ENCODE measurements around the gene NME7.

NME7 gene

DNA sequence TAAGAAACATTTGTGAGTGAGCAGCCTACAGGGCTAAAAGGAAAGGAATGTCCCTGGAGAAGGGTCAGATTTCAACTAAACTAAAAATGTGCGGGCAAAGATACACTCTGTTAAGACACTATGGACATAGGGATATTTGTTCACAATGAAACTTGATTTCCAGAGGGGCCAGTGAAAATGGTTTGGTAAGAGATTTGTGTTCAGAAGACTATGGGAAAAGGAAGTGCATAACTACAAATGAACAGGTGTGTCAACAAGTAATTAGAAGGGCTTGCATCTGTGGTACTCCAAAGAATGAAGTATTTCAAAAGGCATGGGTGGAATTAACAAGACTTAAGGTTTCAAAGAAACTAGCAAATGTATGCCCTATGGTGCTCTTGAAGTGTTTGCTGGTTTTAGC lies 60.4 kb downstream of the NME7 start:
- TF ChIP-seq CTCF (IDR thresholded peaks at IDR 0.05; ENCODE audit: control insufficient read depth, insufficient read depth, low read depth, low read length, missing control alignments), result no peak
- DNase-seq (ENCODE audit: low read depth), result no peak
- no peak overlapping the region for H3K4me3 ChIP-seq (ENCODE audit: control insufficient read depth, low read depth, low read length)

- TF ChIP-seq CTCF (IDR thresholded peaks at IDR 0.05; ENCODE audit: control insufficient read depth, insufficient read depth, low read depth, low read length, missing control alignments), result no peak
- DNase-seq (ENCODE audit: low read depth), result no peak
- no peak overlapping the region for H3K4me3 ChIP-seq (ENCODE audit: control insufficient read depth, low read depth, low read length)
These were observed 61.6 kb downstream of the NME7 start for GRCh38 chr1:169305948-169306347.

DNA sequence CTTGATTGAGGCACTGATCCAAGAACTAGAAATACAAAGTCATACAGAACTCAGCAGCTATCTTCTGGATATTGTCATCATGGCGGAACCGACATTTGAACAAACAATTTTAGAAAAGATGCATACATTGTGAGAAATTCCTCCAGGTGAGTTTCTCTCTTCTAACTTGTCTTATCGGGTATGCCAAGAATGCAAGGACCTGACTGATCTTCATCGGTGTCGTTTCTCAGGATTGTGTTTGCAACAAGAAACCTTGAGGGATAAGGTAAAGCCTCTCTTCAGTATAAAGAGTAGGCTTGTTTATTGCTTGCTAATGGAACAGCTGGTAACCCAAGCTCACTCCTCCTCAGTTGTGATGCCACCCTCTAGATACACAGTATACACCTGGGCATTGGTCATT lies 62.2 kb downstream of the NME7 start:
- TF ChIP-seq CTCF (IDR thresholded peaks at IDR 0.05; ENCODE audit: control insufficient read depth, insufficient read depth, low read depth, low read length, missing control alignments), result no peak
- no peak for DNase-seq (ENCODE audit: low read depth)
- H3K4me3 ChIP-seq (ENCODE audit: control insufficient read depth, low read depth, low read length), result no peak overlapping the region

GRCh38 chr1:169300854-169301253 lies 66.7 kb downstream of the NME7 start:
- no peak for TF ChIP-seq CTCF (IDR thresholded peaks at IDR 0.05; ENCODE audit: control insufficient read depth, insufficient read depth, low read depth, low read length, missing control alignments)
- no peak for DNase-seq (ENCODE audit: low read depth)
- no peak overlapping the region for H3K4me3 ChIP-seq (ENCODE audit: control insufficient read depth, low read depth, low read length)

- DNase-seq (ENCODE audit: low read depth), result no peak
These were observed 69.2 kb downstream of the NME7 start for GRCh38 chr1:169298441-169298840.

GRCh38 chr1:169295846-169296245 lies 71.8 kb downstream of the NME7 start:
- TF ChIP-seq CTCF (IDR thresholded peaks at IDR 0.05; ENCODE audit: control insufficient read depth, insufficient read depth, low read depth, low read length, missing control alignments), result no peak
- no peak for DNase-seq (ENCODE audit: low read depth)
- H3K4me3 ChIP-seq (ENCODE audit: control insufficient read depth, low read depth, low read length), result no peak overlapping the region

More at GRCh38 chr1:169298441-169298840, 69.2 kb downstream of the NME7 start:
- TF ChIP-seq CTCF (IDR thresholded peaks at IDR 0.05; ENCODE audit: control insufficient read depth, insufficient read depth, low read depth, low read length, missing control alignments), result no peak
- no peak overlapping the region for H3K4me3 ChIP-seq (ENCODE audit: control insufficient read depth, low read depth, low read length)

DNA sequence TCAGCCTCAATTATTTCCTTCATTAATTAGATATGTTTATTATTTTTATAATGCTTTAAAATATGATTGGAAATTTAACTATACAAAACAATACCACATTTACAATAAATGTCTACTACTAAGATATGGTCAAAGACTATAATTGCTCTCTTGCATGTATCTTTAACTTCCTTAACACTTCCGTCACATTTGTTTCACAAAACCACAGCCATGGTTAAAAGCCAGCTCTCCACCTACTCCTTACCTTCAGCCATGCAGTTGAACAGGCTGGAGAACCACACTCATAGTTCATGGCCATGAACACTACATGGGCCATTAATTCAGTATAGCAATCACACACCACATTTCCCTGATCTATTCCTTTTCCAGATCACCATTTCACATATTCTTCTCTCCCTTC lies 72.2 kb downstream of the NME7 start:
- TF ChIP-seq CTCF (IDR thresholded peaks at IDR 0.05; ENCODE audit: control insufficient read depth, insufficient read depth, low read depth, low read length, missing control alignments), result no peak
- H3K4me3 ChIP-seq (ENCODE audit: control insufficient read depth, low read depth, low read length), result no peak overlapping the region
- no peak for DNase-seq (ENCODE audit: low read depth)

All from AG09309 (cell line).